ENCODE measurements around the gene RASSF10. TPM values are rescaled to one million over a fixed set of nuclear protein-coding genes. Genes with fewer than 3 reads are reported as not detected.

The RASSF10 gene
- polyA plus RNA-seq, 1 donor from 2014 or later, result not detected

GRCh38 chr11:13045734-13046133 lies 36.6 kb downstream of the RASSF10 start:
- H3K27ac ChIP-seq (ENCODE audit: low read length), result no peak overlapping the region
- no peak for TF ChIP-seq EP300 (conservative IDR thresholded peaks at IDR 0.05; ENCODE audit: poor library complexity, severe bottlenecking)
- TF ChIP-seq EZH2 (IDR thresholded peaks at IDR 0.05; ENCODE audit: borderline replicate concordance, insufficient read depth, low read length, poor library complexity, severe bottlenecking), result no peak
- no peak for TF ChIP-seq TAF1 (IDR thresholded peaks at IDR 0.05; ENCODE audit: low read depth)
- TF ChIP-seq, protein P1, sequence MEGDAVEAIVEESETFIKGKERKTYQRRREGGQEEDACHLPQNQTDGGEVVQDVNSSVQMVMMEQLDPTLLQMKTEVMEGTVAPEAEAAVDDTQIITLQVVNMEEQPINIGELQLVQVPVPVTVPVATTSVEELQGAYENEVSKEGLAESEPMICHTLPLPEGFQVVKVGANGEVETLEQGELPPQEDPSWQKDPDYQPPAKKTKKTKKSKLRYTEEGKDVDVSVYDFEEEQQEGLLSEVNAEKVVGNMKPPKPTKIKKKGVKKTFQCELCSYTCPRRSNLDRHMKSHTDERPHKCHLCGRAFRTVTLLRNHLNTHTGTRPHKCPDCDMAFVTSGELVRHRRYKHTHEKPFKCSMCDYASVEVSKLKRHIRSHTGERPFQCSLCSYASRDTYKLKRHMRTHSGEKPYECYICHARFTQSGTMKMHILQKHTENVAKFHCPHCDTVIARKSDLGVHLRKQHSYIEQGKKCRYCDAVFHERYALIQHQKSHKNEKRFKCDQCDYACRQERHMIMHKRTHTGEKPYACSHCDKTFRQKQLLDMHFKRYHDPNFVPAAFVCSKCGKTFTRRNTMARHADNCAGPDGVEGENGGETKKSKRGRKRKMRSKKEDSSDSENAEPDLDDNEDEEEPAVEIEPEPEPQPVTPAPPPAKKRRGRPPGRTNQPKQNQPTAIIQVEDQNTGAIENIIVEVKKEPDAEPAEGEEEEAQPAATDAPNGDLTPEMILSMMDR (IDR thresholded peaks at IDR 0.05; ENCODE audit: poor library complexity, severe bottlenecking), result no peak
- no peak for TF ChIP-seq MXI1 (conservative IDR thresholded peaks at IDR 0.05; ENCODE audit: poor library complexity, severe bottlenecking)
- TF ChIP-seq, protein P2, sequence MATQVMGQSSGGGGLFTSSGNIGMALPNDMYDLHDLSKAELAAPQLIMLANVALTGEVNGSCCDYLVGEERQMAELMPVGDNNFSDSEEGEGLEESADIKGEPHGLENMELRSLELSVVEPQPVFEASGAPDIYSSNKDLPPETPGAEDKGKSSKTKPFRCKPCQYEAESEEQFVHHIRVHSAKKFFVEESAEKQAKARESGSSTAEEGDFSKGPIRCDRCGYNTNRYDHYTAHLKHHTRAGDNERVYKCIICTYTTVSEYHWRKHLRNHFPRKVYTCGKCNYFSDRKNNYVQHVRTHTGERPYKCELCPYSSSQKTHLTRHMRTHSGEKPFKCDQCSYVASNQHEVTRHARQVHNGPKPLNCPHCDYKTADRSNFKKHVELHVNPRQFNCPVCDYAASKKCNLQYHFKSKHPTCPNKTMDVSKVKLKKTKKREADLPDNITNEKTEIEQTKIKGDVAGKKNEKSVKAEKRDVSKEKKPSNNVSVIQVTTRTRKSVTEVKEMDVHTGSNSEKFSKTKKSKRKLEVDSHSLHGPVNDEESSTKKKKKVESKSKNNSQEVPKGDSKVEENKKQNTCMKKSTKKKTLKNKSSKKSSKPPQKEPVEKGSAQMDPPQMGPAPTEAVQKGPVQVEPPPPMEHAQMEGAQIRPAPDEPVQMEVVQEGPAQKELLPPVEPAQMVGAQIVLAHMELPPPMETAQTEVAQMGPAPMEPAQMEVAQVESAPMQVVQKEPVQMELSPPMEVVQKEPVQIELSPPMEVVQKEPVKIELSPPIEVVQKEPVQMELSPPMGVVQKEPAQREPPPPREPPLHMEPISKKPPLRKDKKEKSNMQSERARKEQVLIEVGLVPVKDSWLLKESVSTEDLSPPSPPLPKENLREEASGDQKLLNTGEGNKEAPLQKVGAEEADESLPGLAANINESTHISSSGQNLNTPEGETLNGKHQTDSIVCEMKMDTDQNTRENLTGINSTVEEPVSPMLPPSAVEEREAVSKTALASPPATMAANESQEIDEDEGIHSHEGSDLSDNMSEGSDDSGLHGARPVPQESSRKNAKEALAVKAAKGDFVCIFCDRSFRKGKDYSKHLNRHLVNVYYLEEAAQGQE (IDR thresholded peaks at IDR 0.05; ENCODE audit: borderline replicate concordance), result no peak
- TF ChIP-seq SMC3 (conservative IDR thresholded peaks at IDR 0.05; ENCODE audit: poor library complexity), result no peak

DNA sequence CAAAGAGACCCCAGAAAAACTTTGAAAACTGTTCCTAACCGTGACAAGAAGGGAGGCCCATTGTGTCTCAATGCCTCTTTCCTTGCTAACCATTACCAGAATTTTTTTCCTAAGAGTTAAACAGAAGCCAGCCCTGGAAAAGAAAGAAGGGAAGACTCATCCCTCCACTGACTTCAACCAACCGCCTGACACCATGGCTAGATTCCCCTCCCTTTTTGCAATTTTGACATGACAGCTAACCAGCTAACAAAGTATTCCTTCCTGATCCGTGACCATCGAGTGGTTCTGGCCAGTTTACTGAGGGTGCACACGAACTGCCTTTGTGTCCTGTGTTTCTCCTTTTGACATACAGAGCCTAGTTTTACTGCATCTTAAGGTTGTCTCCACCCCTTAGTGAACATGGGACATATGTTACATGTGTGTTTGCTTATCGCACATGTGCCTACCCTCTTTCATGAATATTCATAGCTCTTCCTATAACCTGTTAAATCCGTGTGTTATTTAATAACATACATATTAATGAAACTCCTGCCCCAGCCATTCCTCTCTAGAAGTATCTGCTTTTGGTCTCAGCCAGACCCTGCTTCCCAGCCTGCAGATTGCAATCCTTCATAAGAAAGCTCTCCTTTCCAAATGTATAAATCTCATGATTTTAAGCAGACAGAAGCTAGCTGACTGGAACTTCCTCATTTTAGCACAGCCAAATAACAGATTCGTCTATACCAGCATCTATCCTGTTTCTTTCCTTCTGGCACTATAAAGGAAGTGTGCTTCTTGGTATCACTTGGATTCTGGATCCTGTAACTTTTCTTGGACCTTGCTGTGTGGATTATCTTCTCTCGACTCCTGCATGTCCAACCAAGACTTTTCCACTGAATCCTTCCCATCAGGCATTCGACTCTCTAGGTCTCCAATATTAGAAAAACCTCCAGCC lies 37.8 kb downstream of the RASSF10 start:
- H3K9ac ChIP-seq (ENCODE audit: low read length), result no peak overlapping the region
- no peaks in the 10 kb centered on the region for H3F3A ChIP-seq (ENCODE audit: insufficient read depth, low read length, poor library complexity, severe bottlenecking)
- H4K20me1 ChIP-seq (ENCODE audit: insufficient read depth), result no peaks in the 10 kb centered on the region
- H3K9me2 ChIP-seq (ENCODE audit: insufficient read depth, low read length), result no peaks in the 10 kb centered on the region
- no peak overlapping the region for H2AFZ ChIP-seq (ENCODE audit: low read depth, low read length)
- no peak overlapping the region for H3K4me2 ChIP-seq (ENCODE audit: low read length)
- TF ChIP-seq SMC3 (conservative IDR thresholded peaks at IDR 0.05; ENCODE audit: poor library complexity), result no peak
- TF ChIP-seq MXI1 (conservative IDR thresholded peaks at IDR 0.05; ENCODE audit: poor library complexity, severe bottlenecking), result no peak
- no peak for TF ChIP-seq EZH2 (IDR thresholded peaks at IDR 0.05; ENCODE audit: borderline replicate concordance, insufficient read depth, low read length, poor library complexity, severe bottlenecking)
- no peak for TF ChIP-seq EP300 (conservative IDR thresholded peaks at IDR 0.05; ENCODE audit: poor library complexity, severe bottlenecking)
- no peak for TF ChIP-seq POLR2AphosphoS5 (IDR thresholded peaks at IDR 0.05)
- TF ChIP-seq RAD21 (conservative IDR thresholded peaks at IDR 0.05), result no peak
- no peak for TF ChIP-seq TAF1 (IDR thresholded peaks at IDR 0.05; ENCODE audit: low read depth)
- TF ChIP-seq, protein P1 (IDR thresholded peaks at IDR 0.05; ENCODE audit: poor library complexity, severe bottlenecking), result no peak
- TF ChIP-seq, protein P2 (IDR thresholded peaks at IDR 0.05; ENCODE audit: borderline replicate concordance), result no peak
- no peak overlapping the region for H3K4me3 ChIP-seq (ENCODE audit: low read length)
- no peaks in the 10 kb centered on the region for H3K36me3 ChIP-seq (ENCODE audit: insufficient read depth, low read length)
- H3K9me3 ChIP-seq (ENCODE audit: low read length), result peaks cover 3% of the 10 kb centered on the region
- H3K79me2 ChIP-seq (replicated peaks; ENCODE audit: insufficient read depth, low read length), result no peaks in the 10 kb centered on the region
- no peak overlapping the region for H3K27ac ChIP-seq (ENCODE audit: low read length)
- no peaks in the 10 kb centered on the region for H3K27me3 ChIP-seq (ENCODE audit: insufficient read depth, low read depth, low read length)

More at GRCh38 chr11:13045734-13046133, 36.6 kb downstream of the RASSF10 start:
- Histone ChIP-seq H3K4me2 (ENCODE audit: low read length) (no peak overlapping the region), H3K9ac (ENCODE audit: low read length) (no peak overlapping the region), H2AFZ (ENCODE audit: low read depth, low read length) (no peak overlapping the region), H3K79me2 (replicated peaks; ENCODE audit: insufficient read depth, low read length) (no peaks in the 10 kb centered on the region), H3K27me3 (ENCODE audit: insufficient read depth, low read depth, low read length) (no peaks in the 10 kb centered on the region), H3K36me3 (ENCODE audit: insufficient read depth, low read length) (no peaks in the 10 kb centered on the region), H3K9me3 (ENCODE audit: low read length) (peaks cover 3% of the 10 kb centered on the region), H3F3A (ENCODE audit: insufficient read depth, low read length, poor library complexity, severe bottlenecking) (no peaks in the 10 kb centered on the region), H3K4me3 (ENCODE audit: low read length) (no peak overlapping the region), H3K9me2 (ENCODE audit: insufficient read depth, low read length) (no peaks in the 10 kb centered on the region), H4K20me1 (ENCODE audit: insufficient read depth) (no peaks in the 10 kb centered on the region)

Measured in neural cell (in vitro differentiated cells).